PC-9 (cell line): ENCODE results near the gene CACNA1D. TPM values are rescaled to one million over a fixed set of nuclear protein-coding genes. Genes with fewer than 3 reads are reported as not detected.

Experiments used
- BruUV-seq: library from RNA; stranded (reverse); fragments of 400-500 nt; replicated peaks from 2 replicates; lab custom pipeline; 2021; lab: Mats Ljungman, UMichigan
- CTCF ChIA-PET: fragments of 300-600 bp; sonication (Branson Sonifier 250); formaldehyde crosslinking; loops from one replicate; lab custom pipeline; 2022; ENCODE audit warnings: antibody characterized with exemption; lab: Charles Lee
- POLR2A ChIA-PET: fragments of 300-600 bp; sonication (Branson Sonifier 250); formaldehyde crosslinking; loops from one replicate; lab custom pipeline; 2022; ENCODE audit warnings: antibody characterized with exemption; ENCODE audit not compliant: unreplicated experiment; lab: Charles Lee
- DNase-seq, 2 experiments: peaks; one replicate each; pipeline versions ENCODE4 v3.0.0 to v3.0.0-alpha.2; 2015 to 2022; ENCODE audit warnings: mixed read lengths in 1 of 2
- H2AFZ ChIP-seq: fragments of 200-600 bp; sonication (generic); 2 replicates; pipeline ENCODE4 v1.8.1; 2017; ENCODE audit warnings: antibody characterized with exemption
- H3F3A ChIP-seq: fragments of 200-600 bp; sonication (generic); 2 replicates; pipeline ENCODE4 v1.8.1; 2017; ENCODE audit warnings: antibody characterized with exemption, mild to moderate bottlenecking, low read depth; ENCODE audit not compliant: insufficient read depth
- H3K27ac ChIP-seq: fragments of 200-600 bp; sonication (generic); 2 replicates; pipeline ENCODE4 v1.6.1; 2016; ENCODE audit warnings: mixed run types
- H3K27me3 ChIP-seq: fragments of 200-600 bp; sonication (generic); 2 replicates; pipeline ENCODE4 v1.6.1; 2016; ENCODE audit warnings: low read depth, mixed run types; ENCODE audit not compliant: insufficient read depth
- H3K36me3 ChIP-seq: fragments of 200-600 bp; sonication (generic); 2 replicates; pipeline ENCODE4 v1.6.1; 2016; ENCODE audit warnings: low read depth, mixed run types
- H3K4me1 ChIP-seq: fragments of 200-600 bp; sonication (generic); replicated peaks from 2 replicates; pipeline ENCODE4 v1.6.1; 2016; ENCODE audit warnings: mixed run types; ENCODE audit not compliant: insufficient read depth
- H3K4me2 ChIP-seq: fragments of 200-600 bp; sonication (generic); 2 replicates; pipeline ENCODE4 v1.6.1; 2017; ENCODE audit warnings: mixed run types
- H3K4me3 ChIP-seq: fragments of 200-600 bp; sonication (generic); 2 replicates; pipeline ENCODE4 v1.6.1; 2016; ENCODE audit warnings: mixed run types
- H3K79me2 ChIP-seq: fragments of 200-600 bp; sonication (generic); 2 replicates; pipeline ENCODE4 v1.6.1; 2017; ENCODE audit warnings: low read depth, mixed run types
- H3K9me2 ChIP-seq: fragments of 200-600 bp; sonication (generic); 2 replicates; pipeline ENCODE4 v1.8.1; 2017; ENCODE audit warnings: mild to moderate bottlenecking; ENCODE audit not compliant: insufficient read depth
- H3K9me3 ChIP-seq: fragments of 200-600 bp; sonication (generic); 2 replicates; pipeline ENCODE4 v1.8.1; 2016; ENCODE audit warnings: low read depth; ENCODE audit not compliant: insufficient read depth
- H4K20me1 ChIP-seq: fragments of 200-600 bp; sonication (generic); 2 replicates; pipeline ENCODE4 v1.8.1; 2017; ENCODE audit not compliant: insufficient read depth
- CTCF ChIP-seq: fragments of 200-600 bp; sonication (generic); conservative IDR thresholded peaks from 2 replicates; pipeline ENCODE4 v1.6.1; 2017; ENCODE audit warnings: mixed run types, antibody characterized with exemption, mild to moderate bottlenecking, moderate library complexity
- EZH2 ChIP-seq: fragments of 200-600 bp; sonication (generic); IDR thresholded peaks from 2 replicates; pipeline ENCODE4 v1.8.0; 2017; ENCODE audit warnings: antibody characterized with exemption, low read depth
- intact Hi-C: fragments of 100-400 bp; cut with micrococcal nuclease; formaldehyde crosslinking; loops from one replicate; pipeline ENCODE4 v1.10.0; 2022; ENCODE audit not compliant: unreplicated experiment
- total RNA-seq: library from RNA; stranded (reverse); gene quantifications from 2 replicates; pipeline ENCODE4 v1.2.3, GENCODE V29; 2021

CACNA1D gene
- total RNA-seq, 1 experiment from 2014 or later = not detected

- CTCF ChIA-PET = no interaction called here
- TF ChIP-seq EZH2 = no peak
- TF ChIP-seq CTCF = no peak
- Histone ChIP-seq H3K27ac (no peak overlapping the region), H3K4me3 (no peak overlapping the region), H3K4me2 (no peak overlapping the region), H3F3A (no peaks in the 10 kb centered on the region), H2AFZ (no peak overlapping the region), H4K20me1 (no peaks in the 10 kb centered on the region), H3K4me1 (no peaks in the 10 kb centered on the region), H3K9me3 (no peaks in the 10 kb centered on the region), H3K9me2 (no peaks in the 10 kb centered on the region), H3K27me3 (peaks cover 49% of the 10 kb centered on the region), H3K36me3 (no peaks in the 10 kb centered on the region), H3K79me2 (no peaks in the 10 kb centered on the region)
- no peak for DNase-seq
- no TSS peak for BruUV-seq
- intact Hi-C loops = no loop called here
- POLR2A ChIA-PET = no interaction called here
Observed at GRCh38 chr3:53673722-53674350, 179.4 kb downstream of the CACNA1D start.

- intact Hi-C loops = no loop called here
- H3K4me3 ChIP-seq = no peak overlapping the region
- H2AFZ ChIP-seq = no peak overlapping the region
- peaks cover 52% of the 10 kb centered on the region for H3K27me3 ChIP-seq
- H3F3A ChIP-seq = no peaks in the 10 kb centered on the region
- no peak overlapping the region for H3K27ac ChIP-seq
- no peaks in the 10 kb centered on the region for H3K36me3 ChIP-seq
- no peaks in the 10 kb centered on the region for H3K9me3 ChIP-seq
- no peaks in the 10 kb centered on the region for H4K20me1 ChIP-seq
- H3K4me2 ChIP-seq = no peak overlapping the region
- ChIA-PET CTCF (no interaction called here), POLR2A (no interaction called here)
- no peaks in the 10 kb centered on the region for H3K9me2 ChIP-seq
- no peak for DNase-seq
- BruUV-seq = no TSS peak
- no peaks in the 10 kb centered on the region for H3K79me2 ChIP-seq
- H3K4me1 ChIP-seq = no peaks in the 10 kb centered on the region
- TF ChIP-seq CTCF (no peak), EZH2 (no peak)
Observed at GRCh38 chr3:53674582-53674981, 180.2 kb downstream of the CACNA1D start.

- Histone ChIP-seq H3K27ac (no peak overlapping the region), H3F3A (no peaks in the 10 kb centered on the region), H3K4me2 (no peak overlapping the region), H2AFZ (no peak overlapping the region), H4K20me1 (no peaks in the 10 kb centered on the region), H3K79me2 (no peaks in the 10 kb centered on the region), H3K4me1 (no peaks in the 10 kb centered on the region), H3K36me3 (no peaks in the 10 kb centered on the region), H3K27me3 (peaks cover 58% of the 10 kb centered on the region), H3K4me3 (no peak overlapping the region), H3K9me2 (no peaks in the 10 kb centered on the region), H3K9me3 (no peaks in the 10 kb centered on the region)
- TF ChIP-seq CTCF (no peak), EZH2 (no peak)
- ChIA-PET CTCF (no interaction called here), POLR2A (no interaction called here)
- intact Hi-C loops = no loop called here
- no peak for DNase-seq
- BruUV-seq = no TSS peak
Observed at GRCh38 chr3:53675022-53675697, 180.7 kb downstream of the CACNA1D start.
